H9 (cell line): ENCODE results near the gene VSIR. TPM values are rescaled to one million over a fixed set of nuclear protein-coding genes. Genes with fewer than 3 reads are reported as not detected.

ENCODE experiments used
- DNase-seq: peaks from one replicate; pipeline ENCODE4 v3.0.0-alpha.2; 2017
- H2AFZ ChIP-seq: one replicate; pipeline ENCODE4 v1.6.1; 2013; ENCODE audit warnings: mild to moderate bottlenecking, low read length, control low read depth, moderate library complexity
- H2AK5ac ChIP-seq: 2 replicates; pipeline ENCODE4 v1.6.1; 2013; ENCODE audit warnings: low read length, control low read depth, mixed read lengths; ENCODE audit not compliant: insufficient read length
- H2BK120ac ChIP-seq: one replicate; pipeline ENCODE4 v1.6.1; 2013; ENCODE audit warnings: low read depth, mild to moderate bottlenecking, low read length, control low read depth, inconsistent platforms; ENCODE audit not compliant: poor library complexity, severe bottlenecking
- H2BK12ac ChIP-seq: 2 replicates; pipeline ENCODE4 v1.6.1; 2013; ENCODE audit warnings: low read length, control low read depth, mixed read lengths, low read depth; ENCODE audit not compliant: insufficient read length
- H2BK15ac ChIP-seq: 2 replicates; pipeline ENCODE4 v1.6.1; 2013; ENCODE audit warnings: low read depth, low read length, control low read depth
- H2BK20ac ChIP-seq: one replicate; pipeline ENCODE4 v1.6.1; 2013; ENCODE audit warnings: low read depth, mild to moderate bottlenecking, low read length, control low read depth, inconsistent platforms; ENCODE audit not compliant: poor library complexity, severe bottlenecking
- H2BK5ac ChIP-seq: 2 replicates; pipeline ENCODE4 v1.6.1; 2013; ENCODE audit warnings: low read length, control low read depth, mixed read lengths; ENCODE audit not compliant: insufficient read length
- H3K14ac ChIP-seq: 2 replicates; pipeline ENCODE4 v1.6.1; 2013; ENCODE audit warnings: low read length, control low read depth; ENCODE audit not compliant: insufficient read depth
- H3K18ac ChIP-seq: 2 replicates; pipeline ENCODE4 v1.6.1; 2013; ENCODE audit warnings: low read depth, mild to moderate bottlenecking, mixed read lengths, low read length, control low read depth; ENCODE audit not compliant: insufficient read length
- H3K23ac ChIP-seq: 2 replicates; pipeline ENCODE4 v1.6.1; 2013; ENCODE audit warnings: low read length, control low read depth, mixed read lengths, low read depth; ENCODE audit not compliant: insufficient read length
- H3K23me2 ChIP-seq: 2 replicates; pipeline ENCODE4 v1.6.1; 2013; ENCODE audit warnings: low read depth, mild to moderate bottlenecking, mixed read lengths, low read length, control low read depth; ENCODE audit not compliant: insufficient read length, poor library complexity, severe bottlenecking
- H3K27ac ChIP-seq: 2 replicates; pipeline ENCODE4 v1.5.1; 2013; ENCODE audit warnings: low read length, control low read depth, mixed read lengths, low read depth; ENCODE audit not compliant: insufficient read length
- H3K27me3 ChIP-seq: 2 replicates; pipeline ENCODE4 v1.6.1; 2013; ENCODE audit warnings: low read length, control low read depth, inconsistent platforms; ENCODE audit not compliant: insufficient read depth
- H3K4ac ChIP-seq: 2 replicates; pipeline ENCODE4 v1.6.1; 2013; ENCODE audit warnings: low read depth, mild to moderate bottlenecking, control low read depth, inconsistent platforms, low read length, moderate library complexity
- H3K4me1 ChIP-seq: 2 replicates; pipeline ENCODE4 v1.6.1; 2013; ENCODE audit warnings: low read length, control low read depth, inconsistent platforms; ENCODE audit not compliant: insufficient read depth
- H3K4me2 ChIP-seq: 2 replicates; pipeline ENCODE4 v1.6.1; 2013; ENCODE audit warnings: low read length, control low read depth, mixed read lengths; ENCODE audit not compliant: insufficient read length, insufficient read depth
- H3K56ac ChIP-seq: 2 replicates; pipeline ENCODE4 v1.6.1; 2013; ENCODE audit warnings: low read depth, mild to moderate bottlenecking, mixed read lengths, low read length, control low read depth; ENCODE audit not compliant: insufficient read length
- H3K79me1 ChIP-seq: 2 replicates; pipeline ENCODE4 v1.6.1; 2013; ENCODE audit warnings: low read depth, mild to moderate bottlenecking, moderate library complexity, low read length, control low read depth, inconsistent platforms; ENCODE audit not compliant: insufficient read depth, poor library complexity, severe bottlenecking
- H3K79me2 ChIP-seq: 2 replicates; pipeline ENCODE4 v1.6.1; 2013; ENCODE audit warnings: low read length, control low read depth, inconsistent platforms; ENCODE audit not compliant: insufficient read depth
- H3K9ac ChIP-seq: 2 replicates; pipeline ENCODE4 v1.6.1; 2013; ENCODE audit warnings: low read length, control low read depth, mixed read lengths; ENCODE audit not compliant: insufficient read length; ENCODE audit errors: extremely low read depth
- H3K9me3 ChIP-seq: one replicate; pipeline ENCODE4 v1.6.1; 2013; ENCODE audit warnings: low read depth, low read length, inconsistent platforms; ENCODE audit not compliant: control insufficient read depth
- H3T11ph ChIP-seq: one replicate; pipeline ENCODE4 v1.6.1; 2013; ENCODE audit warnings: mild to moderate bottlenecking, low read length, control low read depth, inconsistent platforms
- H4K20me1 ChIP-seq: one replicate; pipeline ENCODE4 v1.6.1; 2013; ENCODE audit not compliant: control insufficient read depth, insufficient read length, insufficient read depth
- H4K5ac ChIP-seq: 2 replicates; pipeline ENCODE4 v1.6.1; 2013; ENCODE audit warnings: low read depth, mild to moderate bottlenecking, mixed read lengths, low read length, control low read depth; ENCODE audit not compliant: insufficient read length
- H4K8ac ChIP-seq: replicated peaks from 2 replicates; pipeline ENCODE4 v1.6.1; 2013; ENCODE audit warnings: low read length, control low read depth, mixed read lengths, low read depth; ENCODE audit not compliant: insufficient read length
- H4K91ac ChIP-seq: 2 replicates; pipeline ENCODE4 v1.6.1; 2013; ENCODE audit warnings: low read depth, mild to moderate bottlenecking, moderate library complexity, mixed read lengths, low read length, control low read depth; ENCODE audit not compliant: insufficient read length
- H3K27ac Mint-ChIP-seq, 3 experiments: 2 replicates in 2 of 3; 3 replicates in 1 of 3; pipeline ENCODE4 v1.8.0; 2020 to 2021; ENCODE audit warnings: mixed read lengths in 3 of 3, mild to moderate bottlenecking in 1 of 3, moderate library complexity in 1 of 3
- H3K27me3 Mint-ChIP-seq: 2 replicates; pipeline ENCODE4 v1.8.0; 2021; ENCODE audit warnings: low read depth, mild to moderate bottlenecking, moderate library complexity, mixed read lengths
- H3K36me3 Mint-ChIP-seq, 3 experiments: 2 replicates in 2 of 3; 3 replicates in 1 of 3; pipeline ENCODE4 v1.8.0; 2020 to 2021; ENCODE audit warnings: low read depth in 3 of 3, mixed read lengths in 3 of 3; ENCODE audit not compliant: insufficient read depth in 1 of 3
- H3K4me1 Mint-ChIP-seq, 2 experiments: 2 replicates each; pipeline ENCODE4 v1.8.0; 2020; ENCODE audit warnings: mixed read lengths in 2 of 2
- H3K4me3 Mint-ChIP-seq, 2 experiments: 2 replicates in 1 of 2; 3 replicates in 1 of 2; pipeline ENCODE4 v1.8.0; 2020 to 2021; ENCODE audit warnings: mild to moderate bottlenecking in 2 of 2, mixed read lengths in 2 of 2, moderate library complexity in 1 of 2
- H3K9me3 Mint-ChIP-seq, 2 experiments: 2 replicates in 1 of 2; 3 replicates in 1 of 2; pipeline ENCODE4 v1.8.0; 2020; ENCODE audit warnings: mild to moderate bottlenecking in 2 of 2, mixed read lengths in 2 of 2, moderate library complexity in 1 of 2
- WGBS: extraction: QIAGEN DNeasy Blood & Tissue Kit; methylation state at CpG from one replicate; pipeline ENCODE4 v1.1.7; 2013; ENCODE audit warnings: missing lambda C conversion rate, low lambda C conversion rate, mixed read lengths; ENCODE audit not compliant: insufficient read length; ENCODE audit errors: extremely low coverage; 5-methylcytosine and 5-hydroxymethylcytosine counted together
- total RNA-seq: library from RNA; stranded (reverse); gene quantifications from 2 replicates; pipeline ENCODE4 v1.2.1, GENCODE V29; 2021
- TF ChIP-seq, protein P1 (sequence below): fragments of 200-600 bp; sonication (generic); conservative IDR thresholded peaks from 3 replicates; pipeline ENCODE4 v1.8.0; 2021; ENCODE audit warnings: antibody characterized with exemption, mild to moderate bottlenecking

Gene VSIR
- total RNA-seq, 1 experiment from 2014 or later = 0.11 TPM

DNA sequence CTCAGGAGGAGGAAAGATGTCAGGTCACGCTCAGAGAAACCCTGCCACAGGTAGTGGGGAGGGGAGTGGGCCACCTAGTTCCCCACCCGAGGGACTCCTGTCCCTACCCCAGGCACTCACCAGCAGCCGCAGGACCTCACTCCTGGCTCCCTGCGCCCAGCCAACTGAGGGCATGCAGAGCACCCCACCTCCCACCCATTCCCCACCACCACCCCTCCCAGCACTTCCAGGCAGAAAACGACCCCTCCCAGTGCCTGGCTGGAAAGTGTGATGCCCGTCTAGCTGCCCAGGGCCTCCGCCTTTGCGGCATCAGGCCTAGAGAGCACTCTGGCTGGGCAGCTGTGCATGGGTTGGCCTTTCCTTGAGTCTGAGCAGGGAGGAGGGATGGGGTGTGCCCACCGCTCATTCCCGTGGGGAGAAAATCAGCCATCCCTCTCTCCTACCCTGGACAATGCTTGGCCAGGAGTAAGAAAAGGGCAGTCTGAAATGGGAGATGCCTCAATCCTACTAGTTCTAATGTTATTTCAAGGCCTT, 55.1 kb downstream of the VSIR start:
- Histone ChIP-seq H3K79me2 (no peaks in the 10 kb centered on the region), H2AK5ac (no peak overlapping the region), H3K9ac (no peak overlapping the region), H3K23me2 (no peaks in the 10 kb centered on the region), H4K20me1 (no peaks in the 10 kb centered on the region), H3K4ac (no peak overlapping the region), H3T11ph (no peak overlapping the region), H4K91ac (no peak overlapping the region), H2BK15ac (no peak overlapping the region), H3K18ac (no peak overlapping the region), H4K8ac (no peak overlapping the region), H3K79me1 (no peaks in the 10 kb centered on the region), H3K27me3 (no peaks in the 10 kb centered on the region; the same call in 1 of the 2 replicates), H2BK120ac (no peak overlapping the region), H2AFZ (no peak overlapping the region), H3K9me3 (no peaks in the 10 kb centered on the region), H3K4me1 (no peaks in the 10 kb centered on the region), H3K14ac (no peak overlapping the region; the same call in 1 of the 2 replicates), H2BK12ac (no peak overlapping the region), H2BK5ac (no peak overlapping the region), H2BK20ac (no peak overlapping the region), H3K56ac (no peak overlapping the region), H3K27ac (no peak overlapping the region), H3K4me2 (no peak overlapping the region), H4K5ac (no peak overlapping the region), H3K23ac (no peak overlapping the region)
- no peak for DNase-seq
- no CpG with 5 or more reads among the region's 10 CpGs for WGBS
- H3K4me3 Mint-ChIP-seq = no peak overlapping the region
- peaks cover 11 to 31% of the 10 kb centered on the region in 2 experiments for H3K4me1 Mint-ChIP-seq
- H3K27me3 Mint-ChIP-seq = peaks cover 22% of the 10 kb centered on the region
- no peaks in the 10 kb centered on the region for H3K9me3 Mint-ChIP-seq
- no peak overlapping the region for H3K27ac Mint-ChIP-seq
- TF ChIP-seq, protein P1, sequence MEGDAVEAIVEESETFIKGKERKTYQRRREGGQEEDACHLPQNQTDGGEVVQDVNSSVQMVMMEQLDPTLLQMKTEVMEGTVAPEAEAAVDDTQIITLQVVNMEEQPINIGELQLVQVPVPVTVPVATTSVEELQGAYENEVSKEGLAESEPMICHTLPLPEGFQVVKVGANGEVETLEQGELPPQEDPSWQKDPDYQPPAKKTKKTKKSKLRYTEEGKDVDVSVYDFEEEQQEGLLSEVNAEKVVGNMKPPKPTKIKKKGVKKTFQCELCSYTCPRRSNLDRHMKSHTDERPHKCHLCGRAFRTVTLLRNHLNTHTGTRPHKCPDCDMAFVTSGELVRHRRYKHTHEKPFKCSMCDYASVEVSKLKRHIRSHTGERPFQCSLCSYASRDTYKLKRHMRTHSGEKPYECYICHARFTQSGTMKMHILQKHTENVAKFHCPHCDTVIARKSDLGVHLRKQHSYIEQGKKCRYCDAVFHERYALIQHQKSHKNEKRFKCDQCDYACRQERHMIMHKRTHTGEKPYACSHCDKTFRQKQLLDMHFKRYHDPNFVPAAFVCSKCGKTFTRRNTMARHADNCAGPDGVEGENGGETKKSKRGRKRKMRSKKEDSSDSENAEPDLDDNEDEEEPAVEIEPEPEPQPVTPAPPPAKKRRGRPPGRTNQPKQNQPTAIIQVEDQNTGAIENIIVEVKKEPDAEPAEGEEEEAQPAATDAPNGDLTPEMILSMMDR = no peak
- H3K36me3 Mint-ChIP-seq = no peaks in the 10 kb centered on the region; a peak in 1 of 7 replicates
